CD4-positive, alpha-beta T cell treated with Interferon gamma for 1 hour (primary cell): ENCODE results near the gene MYO1A.

Experiments used
- DNase-seq: peaks from one replicate; pipeline ENCODE4 v3.0.0-alpha.2; 2020

MYO1A gene

GRCh38 chr12:57012600-57013465, 37.1 kb downstream of the MYO1A start:
- DNase-seq, result no peak

GRCh38 chr12:57011438-57012424, 38.2 kb downstream of the MYO1A start:
- no peak for DNase-seq

- DNase-seq, result no peak
Observed at GRCh38 chr12:57010627-57011247, 39.2 kb downstream of the MYO1A start.

- DNase-seq, result no peak
Observed at GRCh38 chr12:57009949-57010626, 39.8 kb downstream of the MYO1A start.

- DNase-seq, result no peak
Observed at GRCh38 chr12:57008178-57008577, 41.8 kb downstream of the MYO1A start.

- no peak for DNase-seq
Observed at GRCh38 chr12:57006809-57007475, 43.0 kb downstream of the MYO1A start.

- peak; percentile 62 for DNase-seq
Observed at GRCh38 chr12:57005980-57006808, 43.7 kb downstream of the MYO1A start, which contains the start of gene ZBTB39. Gene ZBTB39, minus strand, starts transcription at chr12:57006546. Its CDS starts 1,629 bp downstream, at chr12:57004917.

GRCh38 chr12:57004651-57005050, 45.3 kb downstream of the MYO1A start:
- DNase-seq, result no peak

GRCh38 chr12:57003395-57003794, 46.5 kb downstream of the MYO1A start:
- DNase-seq, result no peak

- peak; percentile 62 for DNase-seq
Observed at GRCh38 chr12:57001448-57001906, 48.5 kb downstream of the MYO1A start.

GRCh38 chr12:57000393-57000792, 49.5 kb downstream of the MYO1A start:
- no peak for DNase-seq

GRCh38 chr12:56999456-56999855, 50.5 kb downstream of the MYO1A start:
- no peak for DNase-seq

GRCh38 chr12:56998981-56999380, 50.9 kb downstream of the MYO1A start:
- DNase-seq, result no peak

GRCh38 chr12:56998316-56998715, 51.6 kb downstream of the MYO1A start:
- no peak for DNase-seq

- DNase-seq, result no peak
Observed at GRCh38 chr12:56996793-56997545, 53.0 kb downstream of the MYO1A start.

GRCh38 chr12:56995930-56996496, 53.9 kb downstream of the MYO1A start:
- no peak for DNase-seq

- no peak for DNase-seq
Observed at GRCh38 chr12:56995201-56995929, 54.6 kb downstream of the MYO1A start.

GRCh38 chr12:56994231-56994746, 55.6 kb downstream of the MYO1A start:
- DNase-seq, result no peak

GRCh38 chr12:56993346-56993745, 56.6 kb downstream of the MYO1A start:
- DNase-seq, result no peak
